Panc1 (cell line): ENCODE results near the gene PLBD2. TPM values are rescaled to one million over a fixed set of nuclear protein-coding genes. Genes with fewer than 3 reads are reported as not detected.
A peak's percentile ranks its signal among the peaks of the same experiment; 100 is the strongest.

Experiments
- ATAC-seq: fragments of 200-7000 bp; cut with Tn5 transposase; 2 replicates; pipeline ENCODE4 v1.9.1; 2020; ENCODE audit warnings: mild to moderate bottlenecking, moderate library complexity
- BruUV-seq: library from RNA; stranded (reverse); fragments of 400-500 nt; replicated peaks from 2 replicates; lab custom pipeline; 2021; lab: Mats Ljungman, UMichigan
- CTCF ChIA-PET: fragments of 300-600 bp; sonication (Branson Sonifier 250); formaldehyde crosslinking; loops from one replicate; lab custom pipeline; 2022; ENCODE audit warnings: antibody characterized with exemption; lab: Charles Lee
- POLR2A ChIA-PET: fragments of 300-600 bp; sonication (Branson Sonifier 250); formaldehyde crosslinking; loops from one replicate; lab custom pipeline; 2022; ENCODE audit warnings: antibody characterized with exemption; lab: Charles Lee
- DNase-seq: peaks from one replicate; pipeline ENCODE4 v3.0.0-alpha.2; 2010; ENCODE audit warnings: low read depth, low spot score
- H3K27ac ChIP-seq: 2 replicates; pipeline ENCODE4 v1.5.1; 2011; ENCODE audit warnings: mild to moderate bottlenecking, low read length, inconsistent platforms
- H3K27me3 ChIP-seq: fragments of 200-500 bp; sonication (Bioruptor generic); 2 replicates; pipeline ENCODE4 v1.6.0; 2014; ENCODE audit warnings: low read length, inconsistent platforms; ENCODE audit not compliant: control insufficient read depth, insufficient read depth
- H3K36me3 ChIP-seq: fragments of 200-500 bp; sonication (Bioruptor generic); 2 replicates; pipeline ENCODE4 v1.5.1; 2014; ENCODE audit warnings: inconsistent platforms, mild to moderate bottlenecking, low read length, moderate library complexity; ENCODE audit not compliant: control insufficient read depth, insufficient read depth
- H3K4me1 ChIP-seq: 2 replicates; pipeline ENCODE4 v1.5.1; 2011; ENCODE audit warnings: inconsistent platforms, mild to moderate bottlenecking, low read length, moderate library complexity; ENCODE audit not compliant: control insufficient read depth, insufficient read depth
- H3K4me3 ChIP-seq, 2 experiments: 2 replicates each; pipeline ENCODE4 v1.5.1; 2011 to 2012; ENCODE audit warnings: low read depth in 2 of 2, low read length in 2 of 2, mild to moderate bottlenecking in 2 of 2, inconsistent platforms in 1 of 2, moderate library complexity in 1 of 2
- H3K9me3 ChIP-seq: fragments of 200-500 bp; sonication (Bioruptor generic); 2 replicates; pipeline ENCODE4 v1.5.1; 2014; ENCODE audit warnings: low read depth, mild to moderate bottlenecking, inconsistent platforms, low read length, moderate library complexity; ENCODE audit not compliant: control insufficient read depth, insufficient read depth
- POLR2AphosphoS5 ChIP-seq: IDR thresholded peaks from 2 replicates; pipeline ENCODE4 v1.6.1; 2012; ENCODE audit warnings: mild to moderate bottlenecking, low read depth, low read length, moderate library complexity
- REST ChIP-seq, 2 experiments: IDR thresholded peaks; 2 replicates each; pipeline ENCODE4 v1.6.1; 2011 to 2012; ENCODE audit warnings: low read depth in 2 of 2, control low read depth in 1 of 2, low read length in 1 of 2, mild to moderate bottlenecking in 1 of 2, moderate library complexity in 1 of 2; ENCODE audit not compliant: insufficient read depth in 1 of 2
- SIN3A ChIP-seq: IDR thresholded peaks from 2 replicates; pipeline ENCODE4 v1.6.1; 2012; ENCODE audit warnings: low read depth, mild to moderate bottlenecking, low read length, moderate library complexity, borderline replicate concordance; ENCODE audit not compliant: insufficient read depth
- TCF7L2 ChIP-seq: IDR thresholded peaks from 2 replicates; pipeline ENCODE4 v1.6.1; 2011; ENCODE audit warnings: mild to moderate bottlenecking, low read depth, low read length, inconsistent platforms
- in situ Hi-C: cut with HindIII; loops from 2 replicates; pipeline ENCODE4 v1.10.0; 2016; ENCODE audit warnings: low sequenced_read_pairs, low pct_unique_long_range_greater_than_20kb
- intact Hi-C: fragments of 100-400 bp; cut with micrococcal nuclease; formaldehyde crosslinking; loops from one replicate; pipeline ENCODE4 v1.10.0; 2022; ENCODE audit not compliant: unreplicated experiment
- total RNA-seq: library from RNA; stranded (reverse); gene quantifications from one replicate; pipeline ENCODE4 v1.2.1, GENCODE V29; 2021; ENCODE audit not compliant: unreplicated experiment
- TF ChIP-seq, protein P1 (sequence below): fragments of 450-650 bp; IDR thresholded peaks from 2 replicates; pipeline ENCODE4 v1.5.1; 2017; ENCODE audit warnings: mild to moderate bottlenecking

Gene PLBD2
- total RNA-seq, 1 experiment from 2014 or later, result 69.7 TPM

- Histone ChIP-seq H3K27ac (no peak overlapping the region), H3K36me3 (no peaks in the 10 kb centered on the region; the same call in 1 of the 2 replicates), H3K9me3 (no peaks in the 10 kb centered on the region), H3K4me1 (0 out of 2 replicates have a peak, but pooled peaks cover 4% of the 10 kb centered on the region), H3K27me3 (no peaks in the 10 kb centered on the region), H3K4me3 (no peak overlapping the region)
- intact Hi-C loops, result no loop called here
- no TSS peak for BruUV-seq
- no peak for TF ChIP-seq SIN3A
- TF ChIP-seq REST (IDR thresholded peaks at IDR 0.05; ENCODE audit: insufficient read depth in 1 of 2, low read depth in 2 of 2, low read length in 1 of 2), result peak in 1 of 2 experiments; percentile 41; a peak in 1 of 4 replicates
- ChIA-PET POLR2A (no interaction called here), CTCF (no interaction called here)
- in situ Hi-C loops, result no loop called here
- no peak for DNase-seq
- ATAC-seq, result no peak
These were observed 3.4 kb downstream of the PLBD2 start for GRCh38 chr12:113361574-113362370.

- CTCF ChIA-PET, result no interaction called here
- no peak for DNase-seq
- Histone ChIP-seq H3K27ac (no peak overlapping the region), H3K4me3 (no peak overlapping the region), H3K27me3 (no peaks in the 10 kb centered on the region), H3K4me1 (no peaks in the 10 kb centered on the region), H3K36me3 (no peaks in the 10 kb centered on the region), H3K9me3 (no peaks in the 10 kb centered on the region)
- no TSS peak for BruUV-seq
- no peak for TF ChIP-seq TCF7L2
- no peak for TF ChIP-seq REST (IDR thresholded peaks at IDR 0.05; ENCODE audit: insufficient read depth in 1 of 2, low read depth in 2 of 2, low read length in 1 of 2)
- no peak for TF ChIP-seq SIN3A
- TF ChIP-seq, protein P1, sequence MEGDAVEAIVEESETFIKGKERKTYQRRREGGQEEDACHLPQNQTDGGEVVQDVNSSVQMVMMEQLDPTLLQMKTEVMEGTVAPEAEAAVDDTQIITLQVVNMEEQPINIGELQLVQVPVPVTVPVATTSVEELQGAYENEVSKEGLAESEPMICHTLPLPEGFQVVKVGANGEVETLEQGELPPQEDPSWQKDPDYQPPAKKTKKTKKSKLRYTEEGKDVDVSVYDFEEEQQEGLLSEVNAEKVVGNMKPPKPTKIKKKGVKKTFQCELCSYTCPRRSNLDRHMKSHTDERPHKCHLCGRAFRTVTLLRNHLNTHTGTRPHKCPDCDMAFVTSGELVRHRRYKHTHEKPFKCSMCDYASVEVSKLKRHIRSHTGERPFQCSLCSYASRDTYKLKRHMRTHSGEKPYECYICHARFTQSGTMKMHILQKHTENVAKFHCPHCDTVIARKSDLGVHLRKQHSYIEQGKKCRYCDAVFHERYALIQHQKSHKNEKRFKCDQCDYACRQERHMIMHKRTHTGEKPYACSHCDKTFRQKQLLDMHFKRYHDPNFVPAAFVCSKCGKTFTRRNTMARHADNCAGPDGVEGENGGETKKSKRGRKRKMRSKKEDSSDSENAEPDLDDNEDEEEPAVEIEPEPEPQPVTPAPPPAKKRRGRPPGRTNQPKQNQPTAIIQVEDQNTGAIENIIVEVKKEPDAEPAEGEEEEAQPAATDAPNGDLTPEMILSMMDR, result no peak
- TF ChIP-seq POLR2AphosphoS5, result no peak
- no peak for ATAC-seq
- in situ Hi-C loops (no loop called here), intact Hi-C loops (no loop called here)
- POLR2A ChIA-PET, result no interaction called here
These were observed 6.3 kb downstream of the PLBD2 start for GRCh38 chr12:113364698-113365097.
